Middle frontal gyrus (tissue), 1 donor: Measurements from ENCODE around the gene CELA3A.

Experiments used
- DNase-seq: peaks from one replicate; pipeline ENCODE4 v3.0.0-alpha.2; 2015; ENCODE audit warnings: low spot score; ENCODE audit errors: extremely low spot score

CELA3A gene

GRCh38 chr1:22050330-22050729 lies 48.9 kb downstream of the CELA3A start:
- DNase-seq = no peak

- DNase-seq = no peak
Measured at GRCh38 chr1:22051607-22052114, 50.2 kb downstream of the CELA3A start.

- peak; percentile 90 for DNase-seq
Measured at GRCh38 chr1:22052115-22053016, 50.9 kb downstream of the CELA3A start, which contains the start of gene CDC42. Gene CDC42 (plus strand): TSS chr1:22052709. CDS start chr1:22078479, 25,770 bp downstream.

- DNase-seq = no peak
Measured at GRCh38 chr1:22053017-22053860, 51.8 kb downstream of the CELA3A start.

GRCh38 chr1:22053861-22054770 lies 52.7 kb downstream of the CELA3A start:
- DNase-seq = no peak

- no peak for DNase-seq
Measured at GRCh38 chr1:22055463-22055862, 54.0 kb downstream of the CELA3A start.

- no peak for DNase-seq
Measured at GRCh38 chr1:22056043-22056442, 54.6 kb downstream of the CELA3A start.

- no peak for DNase-seq
Measured at GRCh38 chr1:22056936-22057335, 55.5 kb downstream of the CELA3A start.

GRCh38 chr1:22057861-22058260 lies 56.4 kb downstream of the CELA3A start:
- DNase-seq = no peak
